HG02763 (cell line): ENCODE data around the gene FAM83F.

Experiments
- ATAC-seq: cut with Tn5 transposase; IDR thresholded peaks from one replicate; pipeline ENCODE4 v1.9.1; 2021; ENCODE audit warnings: mild to moderate bottlenecking, moderate library complexity; ENCODE audit not compliant: unreplicated experiment

Gene FAM83F

GRCh38 chr22:40031766-40032470, 37.2 kb downstream of the FAM83F start:
- ATAC-seq = no peak

GRCh38 chr22:40033586-40034380, 39.0 kb downstream of the FAM83F start:
- ATAC-seq = no peak

- no peak for ATAC-seq
These were observed 40.6 kb downstream of the FAM83F start for GRCh38 chr22:40035351-40035750.

GRCh38 chr22:40036126-40036525, 41.4 kb downstream of the FAM83F start:
- no peak for ATAC-seq

GRCh38 chr22:40036591-40037225, 42.0 kb downstream of the FAM83F start:
- ATAC-seq = no peak

GRCh38 chr22:40037320-40037719, 42.6 kb downstream of the FAM83F start:
- ATAC-seq = no peak

GRCh38 chr22:40039482-40040115, 44.8 kb downstream of the FAM83F start:
- no peak for ATAC-seq

- ATAC-seq = no peak
These were observed 46.2 kb downstream of the FAM83F start for GRCh38 chr22:40040927-40041326.

- no peak for ATAC-seq
These were observed 46.8 kb downstream of the FAM83F start for GRCh38 chr22:40041366-40042137.

- no peak for ATAC-seq
These were observed 47.6 kb downstream of the FAM83F start for GRCh38 chr22:40042312-40042711.

- no peak for ATAC-seq
These were observed 48.3 kb downstream of the FAM83F start for GRCh38 chr22:40043081-40043480.

- ATAC-seq = no peak
These were observed 49.0 kb downstream of the FAM83F start for GRCh38 chr22:40043793-40044101.

- peak; percentile 85 for ATAC-seq
These were observed 49.5 kb downstream of the FAM83F start for GRCh38 chr22:40044102-40044869.

GRCh38 chr22:40044870-40045834, 50.4 kb downstream of the FAM83F start:
- ATAC-seq = peak; percentile 34

- ATAC-seq = no peak
These were observed 51.4 kb downstream of the FAM83F start for GRCh38 chr22:40046126-40046525.

GRCh38 chr22:40050258-40050657, 55.5 kb downstream of the FAM83F start:
- ATAC-seq = peak; percentile 68

- no peak for ATAC-seq
These were observed 56.6 kb downstream of the FAM83F start for GRCh38 chr22:40051322-40051721.

- ATAC-seq = no peak
These were observed 58.7 kb downstream of the FAM83F start for GRCh38 chr22:40053460-40053859.

GRCh38 chr22:40054486-40054885, 59.7 kb downstream of the FAM83F start:
- no peak for ATAC-seq
